ENCODE data around the gene SUSD3.
A peak's percentile ranks its signal among the peaks of the same experiment; 100 is the strongest.

SUSD3 gene

GRCh38 chr9:93053781-93054331, 4.6 kb upstream of the SUSD3 start:
- no peak for DNase-seq (ENCODE audit: low spot score)

GRCh38 chr9:93054758-93055704, 3.5 kb upstream of the SUSD3 start:
- no peak for DNase-seq (ENCODE audit: low spot score)

- DNase-seq (ENCODE audit: low spot score), result no peak
Measured at GRCh38 chr9:93057042-93057702, 1.3 kb upstream of the SUSD3 start.

GRCh38 chr9:93057703-93058354, 672 bp upstream of the SUSD3 start:
- DNase-seq (ENCODE audit: low spot score), result no peak

DNA sequence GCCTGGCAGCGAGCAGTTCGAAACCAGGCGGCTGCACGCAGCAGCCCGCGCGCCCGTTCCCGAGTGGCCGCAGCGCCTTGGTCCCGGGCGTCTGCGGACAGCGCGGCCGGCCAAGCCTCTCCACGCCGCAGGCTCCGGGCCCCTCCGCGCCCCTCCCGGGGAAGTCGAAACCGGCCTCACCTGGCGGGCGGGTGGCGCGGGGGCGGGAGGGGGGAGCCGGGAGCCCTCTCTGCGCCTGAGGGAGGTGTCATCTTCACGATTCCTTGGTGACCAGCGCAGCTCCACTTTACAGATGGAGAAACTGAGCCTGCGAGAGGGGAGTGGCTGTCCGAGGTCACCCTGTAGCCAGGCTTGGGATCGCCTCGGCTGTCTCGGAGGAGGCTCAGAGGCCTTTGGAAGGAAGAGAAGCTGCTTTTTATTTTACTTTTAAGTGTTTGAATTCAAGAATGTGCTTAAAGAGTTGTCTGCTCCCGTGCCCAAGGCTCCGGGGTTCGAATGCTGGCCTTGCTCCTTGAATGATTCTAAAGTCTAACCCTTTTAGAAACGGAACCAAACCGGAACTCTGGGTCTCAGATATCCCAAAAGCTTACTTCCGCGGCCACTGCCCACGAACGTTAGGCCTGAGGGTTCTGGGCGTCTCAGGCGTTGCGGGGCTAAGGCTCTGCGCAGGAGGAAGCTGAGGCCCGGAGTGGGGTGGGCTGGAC, 662 bp downstream of the SUSD3 start:
- DNase-seq (ENCODE audit: low spot score), result no peak

- no peak for DNase-seq (ENCODE audit: low spot score)
Measured at GRCh38 chr9:93059715-93060578, 1.4 kb downstream of the SUSD3 start.

DNA sequence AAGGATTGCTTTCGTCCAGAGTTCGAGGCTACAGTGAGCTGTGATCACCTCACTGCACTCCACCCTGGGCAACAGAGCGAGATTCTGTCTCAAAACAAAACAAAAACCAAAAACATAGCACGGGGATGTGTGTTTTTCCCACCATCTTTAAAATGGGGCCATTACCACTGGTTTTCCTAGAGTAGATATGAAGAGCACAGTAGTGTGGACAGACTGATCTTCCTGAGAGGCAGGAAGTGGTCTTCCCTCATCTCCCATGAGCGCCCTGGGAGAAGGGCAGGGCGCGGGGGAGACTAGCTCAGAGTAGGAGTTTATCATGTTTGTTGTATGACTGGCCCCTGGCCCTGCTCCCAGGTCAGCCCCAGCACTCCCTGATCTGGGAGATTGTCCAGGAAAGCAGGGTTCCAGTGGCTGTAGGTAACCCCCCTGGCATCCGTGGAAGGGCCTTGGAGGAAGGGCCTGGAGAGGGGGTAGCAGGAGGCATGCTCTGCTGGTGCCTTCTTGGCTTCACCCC, 2.3 kb downstream of the SUSD3 start:
- DNase-seq (ENCODE audit: low spot score), result no peak

DNA sequence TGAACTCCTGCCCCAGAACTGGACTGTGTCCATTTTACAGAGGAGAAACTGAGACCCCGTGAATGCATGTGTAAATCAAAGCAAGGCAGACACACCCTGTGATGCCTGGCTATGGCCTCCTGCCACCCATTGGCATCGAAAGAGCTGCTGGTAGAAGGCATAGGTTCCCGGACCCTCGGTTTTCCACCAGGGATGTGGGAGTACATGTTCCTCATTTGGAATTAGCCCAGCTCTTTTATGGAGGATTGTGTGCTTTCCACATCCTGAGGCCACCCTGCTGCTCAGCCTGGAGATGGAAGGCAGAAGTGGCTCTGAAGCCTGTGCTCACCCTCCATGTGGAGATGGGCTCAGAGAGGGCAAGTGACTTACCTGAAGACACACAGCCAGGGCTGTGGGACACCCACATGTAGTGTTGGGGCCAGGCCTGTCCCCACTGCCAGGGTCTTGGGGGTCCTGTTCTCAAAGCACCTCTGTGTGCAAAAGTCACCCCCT, 2.8 kb downstream of the SUSD3 start:
- no peak for DNase-seq (ENCODE audit: low spot score)

- DNase-seq (ENCODE audit: low spot score), result peak; percentile 62
Measured at GRCh38 chr9:93061791-93062763, 3.6 kb downstream of the SUSD3 start.

GRCh38 chr9:93064392-93065134, 6.1 kb downstream of the SUSD3 start:
- DNase-seq (ENCODE audit: low spot score), result no peak

GRCh38 chr9:93065135-93065720, 6.7 kb downstream of the SUSD3 start:
- DNase-seq (ENCODE audit: low spot score), result no peak

- no peak for DNase-seq (ENCODE audit: low spot score)
Measured at GRCh38 chr9:93066978-93067603, 8.6 kb downstream of the SUSD3 start.

- DNase-seq (ENCODE audit: low spot score), result no peak
Measured at GRCh38 chr9:93068956-93069355, 10.5 kb downstream of the SUSD3 start.

DNA sequence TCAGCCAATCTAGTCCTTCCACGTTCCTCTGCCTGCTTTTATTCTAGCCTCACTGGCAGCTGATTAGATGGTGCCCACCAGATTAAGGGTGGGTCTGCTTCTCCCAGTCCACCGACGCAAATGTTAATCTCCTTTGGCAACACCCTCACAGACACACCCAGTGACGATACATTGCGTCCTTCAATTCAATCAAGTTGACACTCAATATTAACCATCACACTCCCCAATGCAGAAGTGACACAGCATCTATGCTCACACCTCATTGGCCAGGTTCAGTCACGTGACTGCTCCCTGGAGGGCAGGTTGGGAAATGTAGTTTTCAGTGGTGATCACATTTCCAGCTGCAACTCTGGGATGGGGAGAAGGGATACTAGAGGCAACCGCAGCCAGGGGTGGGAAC, 13.0 kb downstream of the SUSD3 start:
- no peak for DNase-seq (ENCODE audit: low spot score)

DNA sequence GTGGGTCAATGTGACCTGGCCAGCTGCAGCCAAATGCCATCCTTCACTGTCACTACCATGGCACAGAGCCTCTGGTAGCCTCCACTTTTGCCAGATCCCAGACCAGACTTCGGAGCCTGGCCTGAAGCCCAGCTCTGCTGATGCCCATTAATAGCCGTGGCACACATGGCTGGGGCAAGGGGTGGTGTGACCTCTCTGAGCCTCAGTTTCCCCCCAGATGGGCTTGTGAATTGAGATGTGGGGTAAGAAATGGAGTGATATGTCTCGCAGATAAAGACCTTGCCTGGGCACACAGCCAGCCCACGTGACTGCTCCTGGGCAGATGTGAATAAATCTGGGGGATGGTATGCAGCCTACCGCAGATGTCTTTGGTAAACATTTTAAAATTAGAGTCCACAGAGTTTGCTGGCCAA, 13.9 kb downstream of the SUSD3 start:
- no peak for DNase-seq (ENCODE audit: low spot score)

- DNase-seq (ENCODE audit: low spot score), result no peak
Measured at GRCh38 chr9:93076101-93076791, 17.7 kb downstream of the SUSD3 start.

DNA sequence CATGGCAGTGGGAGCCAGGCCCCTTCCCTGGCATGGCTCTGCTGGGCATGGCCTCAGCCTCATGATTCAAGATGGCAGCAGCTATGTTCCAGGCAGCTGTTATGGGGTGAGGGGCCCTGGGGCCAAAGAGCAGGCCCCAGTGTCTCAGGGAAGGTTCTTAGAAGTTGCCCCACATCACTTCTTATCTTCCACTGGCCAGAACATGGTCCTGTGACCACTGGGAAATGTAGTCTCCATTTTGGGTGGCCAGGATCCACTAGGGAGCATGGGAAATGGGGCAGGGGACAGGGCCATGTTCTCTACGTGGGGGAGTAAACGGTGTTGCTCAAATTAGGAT, 18.3 kb downstream of the SUSD3 start:
- DNase-seq (ENCODE audit: low spot score), result no peak

All from HuH-7.5 (cell line).